SK-N-SH (cell line): Measurements from ENCODE around the gene AGMO. TPM values are rescaled to one million over a fixed set of nuclear protein-coding genes. Genes with fewer than 3 reads are reported as not detected.

ENCODE experiments used
- CTCF ChIA-PET: fragments of 300-600, 350-600 bp; formaldehyde crosslinking; extraction: SDS; loops from one replicate; lab custom pipeline; 2021; lab: Yijun Ruan, JAX
- POLR2A ChIA-PET: fragments of 350-600 bp; sonication (Branson Sonifier 250); formaldehyde crosslinking; extraction: SDS; loops from one replicate; lab custom pipeline; 2020; ENCODE audit warnings: antibody characterized with exemption, inconsistent platforms; lab: Yijun Ruan, JAX
- DNase-seq: peaks from one replicate; pipeline ENCODE4 v3.0.0; 2012
- H2AFZ ChIP-seq: fragments of 200-600 bp; sonication (generic); 2 replicates; pipeline ENCODE4 v1.8.1; 2016; ENCODE audit warnings: antibody characterized with exemption, mild to moderate bottlenecking, low read depth
- H3F3A ChIP-seq: fragments of 200-600 bp; sonication (generic); replicated peaks from 2 replicates; pipeline ENCODE3; 2016; ENCODE audit warnings: antibody characterized with exemption, mild to moderate bottlenecking; ENCODE audit not compliant: insufficient read depth
- H3K27ac ChIP-seq, 2 experiments: fragments of 200-500 bp in 1 of 2; fragments of 200-600 bp in 1 of 2; sonication (Bioruptor generic) in 1 of 2; sonication (generic), shearing (Covaris generic) in 1 of 2; 2 replicates each; pipeline versions ENCODE4 v1.5.1 to v1.6.1; 2014 to 2016; ENCODE audit warnings: low read depth in 2 of 2, inconsistent platforms in 1 of 2, low read length in 1 of 2, mild to moderate bottlenecking in 1 of 2, mixed read lengths in 1 of 2
- H3K27me3 ChIP-seq: fragments of 200-600 bp; sonication (generic), shearing (Covaris generic); 2 replicates; pipeline ENCODE4 v1.6.1; 2016; ENCODE audit warnings: mixed run types; ENCODE audit not compliant: insufficient read depth
- H3K36me3 ChIP-seq, 2 experiments: fragments of 200-500 bp in 1 of 2; fragments of 200-600 bp in 1 of 2; sonication (Bioruptor generic) in 1 of 2; sonication (generic) in 1 of 2; replicated peaks in 1 of 2; 2 replicates each; pipeline versions ENCODE3 to v1.5.1; 2014 to 2016; ENCODE audit warnings: low read length in 1 of 2, mild to moderate bottlenecking in 1 of 2; ENCODE audit not compliant: insufficient read depth in 2 of 2, control insufficient read depth in 1 of 2
- H3K4me1 ChIP-seq, 2 experiments: fragments of 200-500 bp in 1 of 2; fragments of 200-600 bp in 1 of 2; sonication (Bioruptor generic) in 1 of 2; sonication (generic), shearing (Covaris generic) in 1 of 2; 2 replicates each; pipeline versions ENCODE4 v1.5.1 to v1.6.1; 2014 to 2016; ENCODE audit warnings: low read depth in 1 of 2, low read length in 1 of 2, mixed run types in 1 of 2; ENCODE audit not compliant: insufficient read depth in 2 of 2, control insufficient read depth in 1 of 2
- H3K4me2 ChIP-seq: fragments of 200-600 bp; sonication (generic), shearing (Covaris generic); 2 replicates; pipeline ENCODE4 v1.6.1; 2017; ENCODE audit warnings: mixed run types
- H3K4me3 ChIP-seq, 2 experiments: fragments of 200-500 bp in 1 of 2; fragments of 200-600 bp in 1 of 2; sonication (Bioruptor generic) in 1 of 2; sonication (generic), shearing (Covaris generic) in 1 of 2; 2 replicates each; pipeline versions ENCODE4 v1.5.1 to v1.8.1; 2014 to 2016; ENCODE audit warnings: low read depth in 2 of 2, inconsistent platforms in 1 of 2, low read length in 1 of 2, mild to moderate bottlenecking in 1 of 2, mixed read lengths in 1 of 2, moderate library complexity in 1 of 2
- H3K79me2 ChIP-seq: fragments of 200-600 bp; sonication (generic); 2 replicates; pipeline ENCODE4 v1.8.1; 2017; ENCODE audit warnings: mild to moderate bottlenecking; ENCODE audit not compliant: insufficient read depth
- H3K9ac ChIP-seq: fragments of 200-600 bp; sonication (generic); 2 replicates; pipeline ENCODE4 v1.6.1; 2017; ENCODE audit warnings: mixed run types
- H3K9me2 ChIP-seq: fragments of 200-600 bp; sonication (generic); 2 replicates; pipeline ENCODE4 v1.6.1; 2017; ENCODE audit warnings: mixed run types
- H3K9me3 ChIP-seq: fragments of 200-600 bp; sonication (generic); 2 replicates; pipeline ENCODE4 v1.6.1; 2017; ENCODE audit warnings: mixed run types, mild to moderate bottlenecking, moderate library complexity
- H4K20me1 ChIP-seq: fragments of 200-600 bp; sonication (generic); 2 replicates; pipeline ENCODE4 v1.6.1; 2017; ENCODE audit warnings: mild to moderate bottlenecking, mixed run types; ENCODE audit not compliant: insufficient read depth
- CHD2 ChIP-seq: fragments of 150-350 bp; IDR thresholded peaks from 2 replicates; pipeline ENCODE4 v1.6.1; 2018; ENCODE audit warnings: low read length; ENCODE audit not compliant: partially characterized antibody
- CTCF ChIP-seq: fragments of 200-600 bp; sonication (generic); IDR thresholded peaks from 2 replicates; pipeline ENCODE4 v1.6.1; 2017; ENCODE audit warnings: antibody characterized with exemption, mild to moderate bottlenecking, moderate library complexity
- FOSL2 ChIP-seq: IDR thresholded peaks from 2 replicates; pipeline ENCODE4 v1.4.0; 2012; ENCODE audit warnings: low read depth, mild to moderate bottlenecking, moderate library complexity, borderline replicate concordance
- FOXJ3 ChIP-seq: sonication (generic); formaldehyde crosslinking; IDR thresholded peaks from 2 replicates; pipeline ENCODE4 v1.5.1; 2020; ENCODE audit warnings: mild to moderate bottlenecking, missing genetic modification reagents
- GABPA ChIP-seq: IDR thresholded peaks from 2 replicates; pipeline ENCODE4 v1.4.0; 2012; ENCODE audit warnings: low read depth, mild to moderate bottlenecking
- GATA2 ChIP-seq: sonication (generic); formaldehyde crosslinking; IDR thresholded peaks from 2 replicates; pipeline ENCODE4 v1.5.0; 2020; ENCODE audit warnings: mild to moderate bottlenecking, missing genetic modification reagents
- JUND ChIP-seq: IDR thresholded peaks from 2 replicates; pipeline ENCODE4 v1.4.0; 2012
- POLR2AphosphoS5 ChIP-seq: IDR thresholded peaks from 2 replicates; pipeline ENCODE4 v1.6.1; 2012; ENCODE audit warnings: low read depth, low read length
- RAD21 ChIP-seq: IDR thresholded peaks from 2 replicates; pipeline ENCODE4 v1.6.1; 2012; ENCODE audit warnings: mild to moderate bottlenecking, low read length
- RFX5 ChIP-seq: IDR thresholded peaks from 2 replicates; pipeline ENCODE4 v1.6.1; 2012; ENCODE audit warnings: mild to moderate bottlenecking, improper control_type of control experiment, low read length
- SIN3A ChIP-seq: IDR thresholded peaks from 2 replicates; pipeline ENCODE4 v1.6.1; 2012; ENCODE audit warnings: low read depth, mild to moderate bottlenecking, low read length, moderate library complexity, borderline replicate concordance
- SMC3 ChIP-seq: IDR thresholded peaks from 2 replicates; pipeline ENCODE4 v1.6.1; 2012; ENCODE audit warnings: low read depth, low read length, improper control_type of control experiment
- TEAD4 ChIP-seq: IDR thresholded peaks from 2 replicates; pipeline ENCODE4 v1.4.0; 2012; ENCODE audit warnings: mild to moderate bottlenecking, borderline replicate concordance; ENCODE audit not compliant: insufficient read depth
- USF1 ChIP-seq: IDR thresholded peaks from 2 replicates; pipeline ENCODE4 v1.4.0; 2012; ENCODE audit warnings: low read depth, borderline replicate concordance
- WGBS: methylation state at CpG from one replicate; pipeline ENCODE4 v1.1.6; 2017; ENCODE audit warnings: low lambda C conversion rate; 5-methylcytosine and 5-hydroxymethylcytosine counted together
- polyA plus RNA-seq, 3 experiments: library from polyadenylated mRNA; depleted of rRNA; stranded (reverse); fragments of >200 nt; gene quantifications; 2 replicates each; pipeline ENCODE4 v1.2.3, GENCODE V29; 2012
- TF ChIP-seq, protein P1 (sequence below): IDR thresholded peaks from 2 replicates; pipeline ENCODE4; 2012
- TF ChIP-seq, protein P2 (sequence below): IDR thresholded peaks from 2 replicates; pipeline ENCODE4 v1.4.0; 2012; ENCODE audit warnings: low read depth

AGMO gene
- polyA plus RNA-seq, 1 of the 3 experiments (the other 2 are of a cell fraction), result 0.05 TPM

DNA sequence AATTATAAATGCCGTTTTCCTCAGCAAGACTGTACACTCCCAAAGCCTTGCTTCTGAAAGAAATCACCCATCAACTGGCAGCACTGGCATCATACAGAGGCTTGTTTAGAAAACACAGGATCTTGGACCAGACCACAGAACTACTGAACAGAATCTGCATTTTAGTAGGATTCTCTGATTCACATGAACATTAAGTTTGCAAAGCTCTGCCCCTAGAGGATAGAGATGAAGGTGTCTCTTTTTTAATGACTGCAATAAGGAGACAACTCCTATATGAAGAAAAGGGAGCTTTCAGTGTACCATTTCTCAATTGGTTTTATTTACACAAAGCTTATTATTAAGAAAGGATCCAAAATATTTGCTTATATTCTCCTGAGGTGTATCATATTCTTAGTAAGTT is 172.7 kb downstream of the AGMO start:
- Histone ChIP-seq H3K9ac (no peak overlapping the region), H4K20me1 (no peaks in the 10 kb centered on the region), H3K9me3 (no peaks in the 10 kb centered on the region), H3K9me2 (0 out of 2 replicates have a peak, but pooled peaks cover 4% of the 10 kb centered on the region), H3K27ac (no peak overlapping the region), H3K79me2 (no peaks in the 10 kb centered on the region), H2AFZ (0 out of 2 replicates have a peak overlapping the region, but pooled peaks have one; percentile 2), H3K36me3 (peaks cover 0 to 6% of the 10 kb centered on the region in 2 experiments), H3F3A (no peaks in the 10 kb centered on the region), H3K4me2 (no peak overlapping the region), H3K4me3 (no peak overlapping the region), H3K27me3 (no peaks in the 10 kb centered on the region), H3K4me1 (no peaks in the 10 kb centered on the region)
- ChIA-PET POLR2A (no interaction called here), CTCF (interaction anchor here (1.0 to 1.3 kb wide), 4 partner anchors 15 to 31 kb away, joined by 3 to 7 read pairs (median 4); no protein-coding TSS in a partner anchor)
- no peak for DNase-seq
- 24% methylated on average over 1 of the region's 1 CpG for WGBS
- TF ChIP-seq JUND (no peak), CTCF (peak; percentile 42), SIN3A (no peak)
- TF ChIP-seq, all 33 proteins: peak for 1

DNA sequence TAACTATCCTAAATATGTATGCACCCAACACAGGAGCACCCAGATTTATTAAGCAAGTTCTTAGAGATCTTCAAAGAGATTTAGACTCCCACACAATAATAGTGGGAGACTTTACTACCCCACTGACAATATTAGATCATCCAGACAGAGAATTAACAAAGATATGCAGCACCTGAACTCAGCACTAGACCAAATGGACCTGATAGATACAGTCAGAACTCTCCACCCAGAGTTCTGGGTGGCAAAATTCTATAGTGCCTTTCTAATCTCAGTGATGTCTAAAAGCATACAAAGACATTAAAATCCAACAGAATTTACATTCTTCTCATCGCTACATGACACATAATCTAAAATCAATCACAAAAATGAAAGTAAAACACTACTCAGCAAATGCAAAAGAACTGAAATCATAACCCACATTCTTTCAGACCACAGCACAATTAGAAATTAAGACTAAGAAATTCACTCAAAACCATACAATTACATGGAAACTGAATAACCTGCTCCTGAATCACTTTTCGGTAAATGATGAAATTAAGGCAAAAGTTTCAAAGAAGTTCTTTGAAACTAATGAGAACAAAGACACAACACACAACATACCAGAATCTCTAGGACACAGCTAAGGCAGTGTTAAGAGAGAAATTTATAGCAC is 183.2 kb downstream of the AGMO start:
- Histone ChIP-seq H3K4me1 (no peaks in the 10 kb centered on the region), H3K4me2 (no peak overlapping the region), H2AFZ (no peak overlapping the region), H3K36me3 (no peaks in the 10 kb centered on the region), H3F3A (no peaks in the 10 kb centered on the region), H3K9me2 (no peaks in the 10 kb centered on the region), H3K27me3 (no peaks in the 10 kb centered on the region), H4K20me1 (no peaks in the 10 kb centered on the region), H3K9me3 (no peaks in the 10 kb centered on the region; the same call in 1 of the 2 replicates), H3K79me2 (no peaks in the 10 kb centered on the region), H3K27ac (no peak overlapping the region), H3K4me3 (no peak overlapping the region), H3K9ac (no peak overlapping the region)
- 78% methylated on average over 2 of the region's 2 CpGs for WGBS
- no peak for DNase-seq
- ChIA-PET POLR2A (no interaction called here), CTCF (interaction anchor here (0.9 kb wide), 1 partner anchor 342 kb away, joined by 3 read pairs; no protein-coding TSS in a partner anchor)
- TF ChIP-seq FOXJ3 (CRISPR knock-in tag), result no peak
- no peak for TF ChIP-seq POLR2AphosphoS5
- no peak for TF ChIP-seq GATA2 (CRISPR knock-in tag)
- no peak for TF ChIP-seq JUND
- TF ChIP-seq RFX5, result no peak
- TF ChIP-seq RAD21, result no peak
- no peak for TF ChIP-seq CTCF
- TF ChIP-seq TEAD4, result no peak
- TF ChIP-seq SMC3, result no peak
- no peak for TF ChIP-seq FOSL2
- TF ChIP-seq, protein P1, sequence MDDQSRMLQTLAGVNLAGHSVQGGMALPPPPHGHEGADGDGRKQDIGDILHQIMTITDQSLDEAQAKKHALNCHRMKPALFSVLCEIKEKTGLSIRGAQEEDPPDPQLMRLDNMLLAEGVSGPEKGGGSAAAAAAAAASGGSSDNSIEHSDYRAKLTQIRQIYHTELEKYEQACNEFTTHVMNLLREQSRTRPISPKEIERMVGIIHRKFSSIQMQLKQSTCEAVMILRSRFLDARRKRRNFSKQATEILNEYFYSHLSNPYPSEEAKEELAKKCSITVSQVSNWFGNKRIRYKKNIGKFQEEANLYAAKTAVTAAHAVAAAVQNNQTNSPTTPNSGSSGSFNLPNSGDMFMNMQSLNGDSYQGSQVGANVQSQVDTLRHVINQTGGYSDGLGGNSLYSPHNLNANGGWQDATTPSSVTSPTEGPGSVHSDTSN, result no peak
- TF ChIP-seq CHD2, result no peak
- TF ChIP-seq USF1, result no peak
- TF ChIP-seq, protein P2, sequence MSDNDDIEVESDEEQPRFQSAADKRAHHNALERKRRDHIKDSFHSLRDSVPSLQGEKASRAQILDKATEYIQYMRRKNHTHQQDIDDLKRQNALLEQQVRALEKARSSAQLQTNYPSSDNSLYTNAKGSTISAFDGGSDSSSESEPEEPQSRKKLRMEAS, result no peak
- TF ChIP-seq GABPA, result no peak
